HG02642 (cell line): Measurements from ENCODE around the gene HNRNPH2.

Experiments
- ATAC-seq: cut with Tn5 transposase; IDR thresholded peaks from one replicate; pipeline ENCODE4 v1.9.1; 2021; ENCODE audit warnings: mild to moderate bottlenecking; ENCODE audit not compliant: unreplicated experiment, poor library complexity

Gene HNRNPH2

GRCh38 chrX:101407748-101408531, at the start of gene HNRNPH2, which contains the start of gene GLA:
Gene HNRNPH2, plus strand, starts transcription at chrX:101408222. Its CDS starts 3,767 bp downstream, at chrX:101411989.
Gene GLA, minus strand, starts transcription at chrX:101407925. Its CDS starts 22 bp downstream, at chrX:101407903.
- ATAC-seq, result peak; percentile 94

- no peak for ATAC-seq
Measured at GRCh38 chrX:101359966-101360365, 48.1 kb upstream of the HNRNPH2 start.

- ATAC-seq, result no peak
Measured at GRCh38 chrX:101360390-101360789, 47.6 kb upstream of the HNRNPH2 start.

- no peak for ATAC-seq
Measured at GRCh38 chrX:101362116-101362515, 45.9 kb upstream of the HNRNPH2 start.

- no peak for ATAC-seq
Measured at GRCh38 chrX:101362757-101363156, 45.3 kb upstream of the HNRNPH2 start.

- ATAC-seq, result no peak
Measured at GRCh38 chrX:101365301-101365795, 42.7 kb upstream of the HNRNPH2 start.

- no peak for ATAC-seq
Measured at GRCh38 chrX:101368800-101369199, 39.2 kb upstream of the HNRNPH2 start.

- ATAC-seq, result no peak
Measured at GRCh38 chrX:101369687-101370086, 38.3 kb upstream of the HNRNPH2 start.

GRCh38 chrX:101370888-101371504, 37.0 kb upstream of the HNRNPH2 start:
- peak; percentile 73 for ATAC-seq

- ATAC-seq, result no peak
Measured at GRCh38 chrX:101377547-101377946, 30.5 kb upstream of the HNRNPH2 start.

- ATAC-seq, result peak; percentile 78
Measured at GRCh38 chrX:101383679-101384205, 24.3 kb upstream of the HNRNPH2 start.

GRCh38 chrX:101385026-101385684, 22.9 kb upstream of the HNRNPH2 start:
- no peak for ATAC-seq

GRCh38 chrX:101385795-101386541, 22.1 kb upstream of the HNRNPH2 start, which contains the start of gene BTK:
Gene BTK, minus strand, starts transcription at chrX:101386191. Its CDS starts 10,907 bp downstream, at chrX:101375284.
- peak; percentile 65 for ATAC-seq

- ATAC-seq, result no peak
Measured at GRCh38 chrX:101386542-101386885, 21.5 kb upstream of the HNRNPH2 start.

- ATAC-seq, result no peak
Measured at GRCh38 chrX:101388604-101389003, 19.4 kb upstream of the HNRNPH2 start.

- ATAC-seq, result peak; percentile 82
Measured at GRCh38 chrX:101390664-101391525, 17.1 kb upstream of the HNRNPH2 start, which contains the start of gene RPL36A. Gene RPL36A, plus strand, starts transcription at chrX:101391011. Its CDS starts 33 bp downstream, at chrX:101391044.

GRCh38 chrX:101391831-101392230, 16.2 kb upstream of the HNRNPH2 start:
- no peak for ATAC-seq

GRCh38 chrX:101393530-101394305, 14.3 kb upstream of the HNRNPH2 start:
- ATAC-seq, result no peak
